LNCaP clone FGC (cell line): ENCODE data around the gene SLC39A13.

ENCODE experiments used
- DNase-seq: peaks from one replicate; pipeline ENCODE4 v3.0.0-alpha.2; 2011; ENCODE audit warnings: low read depth
- H3K4me3 ChIP-seq: 2 replicates; pipeline ENCODE4 v1.5.1; 2011; ENCODE audit warnings: mild to moderate bottlenecking, low read depth, low read length, control low read depth
- CTCF ChIP-seq: IDR thresholded peaks from 2 replicates; pipeline ENCODE4 v1.5.1; 2012; ENCODE audit warnings: mild to moderate bottlenecking; ENCODE audit not compliant: control insufficient read depth, insufficient read depth; ENCODE audit errors: extremely low read depth

SLC39A13 gene

GRCh38 chr11:47400768-47401279 lies 7.6 kb upstream of the SLC39A13 start:
- no peak for DNase-seq
- H3K4me3 ChIP-seq = no peak overlapping the region
- no peak for TF ChIP-seq CTCF

DNA sequence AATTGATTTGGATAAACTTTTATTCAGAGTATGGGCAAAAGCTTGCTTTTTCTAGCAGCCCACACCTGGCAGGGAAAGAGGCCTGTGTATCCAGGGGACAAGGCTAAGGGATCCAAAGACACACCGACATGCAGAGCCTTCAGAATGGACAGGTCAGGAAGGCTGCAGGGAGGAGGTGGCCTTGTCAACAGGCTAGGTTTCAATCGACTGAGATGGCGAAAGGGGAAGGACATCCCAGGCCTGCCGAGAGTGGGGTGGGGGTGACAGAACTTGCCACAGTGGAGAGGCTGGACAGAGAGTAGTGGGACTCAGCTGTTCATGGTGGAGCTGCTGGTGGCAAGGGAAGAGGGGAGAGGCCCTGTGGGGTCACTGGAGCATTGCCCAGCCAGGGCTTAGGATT lies 5.3 kb upstream of the SLC39A13 start:
- no peak for DNase-seq
- no peak for TF ChIP-seq CTCF
- H3K4me3 ChIP-seq = no peak overlapping the region

DNA sequence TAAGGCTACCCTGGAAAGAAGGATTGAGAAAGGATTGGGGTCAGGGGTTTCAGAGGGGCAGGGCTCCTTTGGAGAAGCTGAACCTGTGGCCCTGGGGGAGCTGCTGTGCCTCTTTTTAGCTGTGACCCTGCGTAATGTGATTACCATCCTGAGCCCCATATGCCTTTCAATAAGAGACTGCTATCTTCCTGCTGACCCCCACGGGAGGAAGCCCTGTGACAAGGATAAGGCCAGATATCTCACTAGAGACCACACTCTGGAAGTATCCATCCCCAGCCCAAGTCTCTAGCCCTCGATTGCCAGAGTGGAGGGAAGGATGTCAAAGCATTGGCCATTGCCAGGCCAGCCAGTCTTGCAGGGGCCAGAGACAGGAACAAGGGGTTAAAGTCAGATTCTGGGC lies 4.8 kb upstream of the SLC39A13 start:
- no peak overlapping the region for H3K4me3 ChIP-seq
- no peak for DNase-seq
- TF ChIP-seq CTCF = no peak

- DNase-seq = no peak
- TF ChIP-seq CTCF = no peak
Measured at GRCh38 chr11:47406896-47407745, 1.3 kb upstream of the SLC39A13 start.

GRCh38 chr11:47408598-47409439 lies 429 bp downstream of the SLC39A13 start:
- TF ChIP-seq CTCF = no peak
- DNase-seq = no peak
- peak overlapping the region; percentile 83 for H3K4me3 ChIP-seq

More at GRCh38 chr11:47406896-47407745, 1.3 kb upstream of the SLC39A13 start:
- peak overlapping the region; percentile 83 for H3K4me3 ChIP-seq

DNA sequence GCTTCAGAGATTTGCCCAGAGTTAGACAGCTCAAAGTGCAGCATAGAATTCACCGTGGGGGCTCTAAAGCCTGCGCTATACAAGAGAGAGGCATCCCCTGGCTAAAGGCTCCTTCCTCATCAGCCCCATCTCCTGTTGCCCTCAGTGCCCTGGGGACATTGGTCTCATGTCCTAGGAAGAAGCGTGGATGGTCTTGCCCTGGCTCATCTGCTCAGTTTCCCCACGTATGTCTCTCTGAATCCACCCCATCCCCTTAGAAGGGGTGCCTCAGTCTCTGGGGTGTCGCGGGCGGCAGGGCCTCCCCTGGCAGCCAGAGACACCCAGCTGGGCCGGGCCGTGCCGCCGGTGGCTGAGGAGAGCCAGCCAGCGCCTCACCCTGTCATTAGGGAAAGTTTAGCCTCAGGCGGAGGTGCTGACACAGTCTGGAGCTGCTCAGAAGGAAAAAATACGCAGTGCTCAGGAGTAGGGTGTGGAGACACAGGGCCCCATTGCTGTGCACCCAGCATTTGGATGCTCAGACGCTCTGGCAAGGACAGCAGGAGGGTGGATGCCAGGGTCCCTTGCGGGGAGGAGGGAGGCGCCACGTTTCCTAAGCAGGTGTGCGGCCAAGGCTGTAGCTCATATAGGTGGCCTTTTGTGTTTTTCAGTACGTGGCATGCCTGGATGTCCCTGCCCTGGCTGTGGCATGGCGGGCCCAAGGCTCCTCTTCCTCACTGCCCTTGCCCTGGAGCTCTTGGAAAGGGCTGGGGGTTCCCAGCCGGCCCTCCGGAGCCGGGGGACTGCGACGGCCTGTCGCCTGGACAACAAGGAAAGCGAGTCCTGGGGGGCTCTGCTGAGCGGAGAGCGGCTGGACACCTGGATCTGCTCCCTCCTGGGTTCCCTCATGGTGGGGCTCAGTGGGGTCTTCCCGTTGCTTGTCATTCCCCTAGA lies 1.3 kb downstream of the SLC39A13 start:
- H3K4me3 ChIP-seq = peak overlapping the region; percentile 83
- no peak for DNase-seq
- no peak for TF ChIP-seq CTCF
